ENCODE measurements around the gene OGFRL1.

OGFRL1 gene

DNA sequence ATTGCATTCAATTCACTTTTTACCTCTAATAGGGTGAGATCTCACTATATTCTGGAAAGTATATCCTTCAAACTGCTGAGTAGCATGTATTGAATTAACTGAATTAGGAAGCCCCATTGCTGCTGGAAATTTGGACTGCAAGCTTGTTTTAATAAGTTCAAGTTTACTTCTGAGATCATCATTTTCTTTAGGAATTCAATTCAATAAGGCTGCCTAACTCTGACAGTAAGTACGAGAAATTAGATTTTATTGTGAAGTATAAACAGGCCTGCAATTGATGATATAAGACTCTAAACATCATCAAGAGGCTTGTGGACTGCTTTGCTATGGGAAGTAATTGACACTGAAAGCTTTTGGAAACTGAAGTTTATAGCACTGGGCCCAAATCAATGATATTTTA, 44.4 kb downstream of the OGFRL1 start:
- no peak for DNase-seq (ENCODE audit: extremely low read depth in 1 of 2, low read depth in 1 of 2)

DNA sequence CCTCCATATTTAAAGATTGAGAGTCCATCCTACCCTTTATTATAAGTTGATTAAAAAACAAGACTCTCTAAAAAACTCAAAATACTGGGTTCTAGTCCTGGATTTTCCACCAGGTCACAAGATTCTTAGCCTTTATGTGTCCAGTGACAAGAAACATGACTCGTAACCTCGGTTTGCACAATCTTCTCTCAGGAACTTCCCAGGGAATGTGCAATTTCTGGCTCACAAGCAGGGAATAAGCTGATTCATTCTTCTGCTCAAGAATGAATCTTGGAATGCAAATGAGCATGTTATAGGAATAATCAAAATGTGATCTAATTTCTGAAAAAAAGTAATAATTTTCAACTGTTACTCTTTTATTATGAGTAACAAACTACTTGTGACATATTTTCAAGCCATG, 45.1 kb downstream of the OGFRL1 start:
- DNase-seq (ENCODE audit: extremely low read depth in 1 of 2, low read depth in 1 of 2), result no peak

DNA sequence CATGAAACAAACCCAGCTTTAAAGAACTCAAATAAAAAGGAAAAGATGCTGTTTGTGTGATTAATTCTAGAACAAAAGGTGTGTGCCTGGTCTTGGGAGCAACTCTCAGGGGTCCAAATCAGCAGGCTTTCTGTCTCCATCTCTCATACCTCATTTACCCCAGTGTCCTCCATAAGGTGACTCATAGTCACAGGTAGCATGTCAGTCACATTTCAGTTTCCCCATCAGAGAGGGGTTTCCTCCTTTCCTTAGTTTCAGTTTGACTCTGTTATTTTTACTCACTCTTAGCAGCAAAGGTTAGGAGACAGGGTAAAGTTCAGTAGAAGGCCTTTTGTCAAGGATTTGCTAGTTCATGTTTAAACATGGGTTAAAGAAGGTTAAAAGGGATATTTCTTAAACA, 46.2 kb downstream of the OGFRL1 start:
- no peak for DNase-seq (ENCODE audit: extremely low read depth in 1 of 2, low read depth in 1 of 2)

DNA sequence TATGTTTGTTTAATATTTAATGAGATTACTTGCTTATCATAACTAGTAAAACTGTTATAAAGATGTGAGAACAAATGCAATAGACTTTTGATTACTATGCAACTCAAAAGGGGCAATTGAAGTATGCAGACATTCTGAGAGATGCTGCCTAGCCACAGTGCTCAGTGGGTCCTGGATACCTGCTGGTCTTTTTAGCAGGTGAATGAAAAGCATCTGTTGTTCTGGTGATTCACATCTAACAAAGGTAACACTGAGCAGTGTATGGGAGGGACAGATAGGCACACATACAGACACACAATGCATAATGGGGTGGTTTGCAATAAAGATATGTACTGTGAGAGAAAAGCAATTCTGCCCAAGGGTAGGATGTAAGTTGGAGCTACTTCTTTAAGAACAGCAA, 46.9 kb downstream of the OGFRL1 start:
- no peak for DNase-seq (ENCODE audit: extremely low read depth in 1 of 2, low read depth in 1 of 2)

DNA sequence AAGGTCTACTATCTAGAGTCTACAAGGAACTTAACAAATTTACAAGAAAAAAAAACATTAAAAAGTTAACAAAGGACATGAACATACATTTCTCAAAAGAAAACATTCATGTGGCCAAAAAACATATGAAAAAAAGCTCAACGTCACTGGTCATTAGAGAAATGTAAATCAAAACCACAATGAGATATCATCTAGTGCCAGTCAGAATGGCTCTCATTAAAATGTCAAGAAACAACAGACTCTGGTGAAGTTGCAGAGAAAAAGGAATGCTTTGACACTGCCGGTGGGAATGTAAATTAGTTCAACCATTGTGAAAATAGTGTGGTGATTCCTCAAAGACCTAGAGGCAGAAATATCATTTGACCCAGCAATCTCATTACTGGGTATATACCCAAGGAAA, 48.3 kb downstream of the OGFRL1 start:
- no peak for DNase-seq (ENCODE audit: extremely low read depth in 1 of 2, low read depth in 1 of 2)

DNA sequence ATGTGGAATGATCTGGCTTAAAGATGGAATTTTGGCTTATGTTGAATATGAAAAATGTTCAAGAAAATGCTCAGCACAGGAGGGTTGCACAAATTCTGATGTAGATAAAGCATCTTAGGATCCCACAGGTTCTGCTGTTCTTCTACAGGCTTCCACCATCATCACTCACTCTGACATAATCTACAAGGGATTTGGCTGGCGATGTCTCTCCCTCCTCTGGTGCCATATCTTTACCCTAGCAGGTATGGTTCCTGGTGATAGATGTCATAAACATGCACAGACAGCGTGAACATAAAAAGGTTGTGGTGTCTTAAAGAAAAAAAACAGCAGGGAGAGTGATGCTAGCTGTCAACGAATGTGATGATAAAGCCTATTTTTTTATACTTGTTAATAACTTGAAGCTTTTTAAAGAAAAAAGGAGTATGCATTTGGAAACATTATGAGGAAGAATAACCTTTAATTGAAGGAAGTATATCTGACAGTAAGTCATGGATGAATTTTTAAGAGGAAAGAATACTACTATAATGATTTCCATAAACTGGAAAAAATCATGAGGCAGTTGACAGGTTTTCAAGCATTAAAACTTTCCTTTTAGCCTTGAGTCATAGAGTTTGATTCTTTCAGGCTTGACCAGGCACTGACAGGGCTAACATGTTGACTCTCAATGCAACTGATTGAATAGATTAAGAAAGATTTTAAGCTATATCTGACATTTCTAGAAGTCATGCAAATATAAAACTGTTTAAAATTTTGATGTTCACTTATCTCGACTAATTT, 50.1 kb downstream of the OGFRL1 start:
- no peak for DNase-seq (ENCODE audit: extremely low read depth in 1 of 2, low read depth in 1 of 2)

DNA sequence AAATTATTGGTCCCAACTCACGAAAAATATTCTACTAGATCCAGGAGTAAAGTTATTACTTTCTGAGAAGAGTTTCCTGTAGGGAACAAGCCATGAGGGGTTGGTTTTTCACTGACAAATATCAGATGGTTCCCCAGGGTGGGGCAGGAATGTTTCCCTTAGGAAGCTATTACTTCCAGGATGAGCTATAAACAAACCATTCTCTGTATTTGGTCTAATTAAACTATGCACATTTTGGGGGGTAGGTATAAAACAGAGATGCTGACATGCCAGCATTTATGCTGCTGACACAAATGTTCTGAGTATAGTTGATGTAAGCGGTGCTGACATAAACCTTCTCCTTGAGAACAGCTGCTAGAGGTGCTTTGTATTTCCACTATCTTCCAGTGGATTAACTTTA, 54.2 kb downstream of the OGFRL1 start:
- no peak for DNase-seq (ENCODE audit: extremely low read depth in 1 of 2, low read depth in 1 of 2)

DNA sequence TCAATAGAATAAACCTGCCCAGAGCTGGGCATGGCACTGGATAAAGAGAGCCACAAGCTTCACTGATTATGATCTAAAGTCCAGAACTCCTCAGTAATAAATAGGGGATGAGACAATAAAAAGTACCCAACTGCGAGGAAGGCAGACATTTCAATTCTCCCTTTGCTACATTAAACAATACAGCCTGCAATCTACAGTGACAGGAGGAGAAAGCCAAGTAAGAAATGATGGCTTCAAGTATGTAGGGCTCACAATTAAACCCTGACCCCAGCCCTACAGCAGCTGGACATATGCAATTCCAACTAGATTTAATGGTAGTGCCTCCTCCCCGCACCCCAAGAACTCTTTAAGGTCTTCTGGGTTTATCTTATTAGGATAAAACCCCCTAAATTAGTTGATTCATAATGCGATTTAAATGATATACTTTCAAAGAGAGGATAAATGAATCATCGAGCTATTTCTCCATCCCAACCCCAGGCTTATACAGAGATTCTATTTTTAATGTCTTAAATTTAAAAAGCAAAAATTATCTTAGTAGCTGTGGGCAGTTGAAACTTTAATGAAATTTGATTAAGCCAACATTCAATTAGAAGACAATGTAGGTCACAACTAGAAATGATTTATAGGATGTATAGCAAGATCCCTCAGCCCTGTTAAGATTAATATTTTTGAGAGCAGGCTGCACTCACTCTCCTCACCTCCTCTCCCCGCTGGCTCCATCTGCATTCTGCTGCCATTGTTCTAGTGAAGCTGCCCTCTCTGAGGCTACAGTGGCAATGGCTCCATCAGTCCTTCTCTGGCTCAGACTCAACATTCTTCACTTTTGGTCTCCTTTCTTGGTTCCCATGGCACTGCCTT, 57.1 kb downstream of the OGFRL1 start:
- DNase-seq (ENCODE audit: extremely low read depth in 1 of 2, low read depth in 1 of 2), result no peak

DNA sequence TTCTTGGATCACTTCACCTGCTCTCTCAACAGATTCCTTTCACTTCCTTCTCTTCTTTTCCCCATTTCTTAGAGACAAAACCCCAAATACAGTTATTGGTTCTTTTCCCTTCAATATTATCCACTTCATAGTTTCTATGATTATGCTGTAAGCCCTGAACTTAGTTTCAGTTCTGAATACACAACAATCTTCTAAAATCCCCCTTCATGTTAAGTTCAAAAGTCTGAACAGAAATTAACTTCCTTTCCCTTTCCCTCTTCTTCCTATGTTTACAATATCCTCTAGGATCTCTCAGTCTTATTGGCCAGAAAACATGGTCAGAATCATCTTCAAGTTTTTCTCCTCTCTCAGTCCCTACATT, 57.7 kb downstream of the OGFRL1 start:
- DNase-seq (ENCODE audit: extremely low read depth in 1 of 2, low read depth in 1 of 2), result no peak

DNA sequence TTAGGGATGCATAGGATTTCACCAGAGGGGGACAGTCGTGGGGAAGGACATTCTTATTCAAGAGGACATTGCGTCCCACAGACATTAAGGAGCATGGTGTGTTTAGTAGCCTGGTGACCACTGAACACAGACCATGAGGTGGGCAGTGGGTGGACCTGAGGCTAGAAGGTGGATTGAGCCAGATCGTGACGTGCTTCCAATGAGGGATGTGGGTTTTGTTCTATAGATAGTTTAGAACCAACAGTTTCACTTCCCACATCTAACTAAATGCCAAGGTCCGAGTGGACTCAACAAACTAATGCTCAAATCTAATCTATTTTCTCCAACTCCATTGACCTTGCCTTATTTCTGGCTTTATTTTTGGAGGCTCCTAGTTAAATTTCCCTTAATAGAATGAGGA, 58.5 kb downstream of the OGFRL1 start:
- no peak for DNase-seq (ENCODE audit: extremely low read depth in 1 of 2, low read depth in 1 of 2)

DNA sequence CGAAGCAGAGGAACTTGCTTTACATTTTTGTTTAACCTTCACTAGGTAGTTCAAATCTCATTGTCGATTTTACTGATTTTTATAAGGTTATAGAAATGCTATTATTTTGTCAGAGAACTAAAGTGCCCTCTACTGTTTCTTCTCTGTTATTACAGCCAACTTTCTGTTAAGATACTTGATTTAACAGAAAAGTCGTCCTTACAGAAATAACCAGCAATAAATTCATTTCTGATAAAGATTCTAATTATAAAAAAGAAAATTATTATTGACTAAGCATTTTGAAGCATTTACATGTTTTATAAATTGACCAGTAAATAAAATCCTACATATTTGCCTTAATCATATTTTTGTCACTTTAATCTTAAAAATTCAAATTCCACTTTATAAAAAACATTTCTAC, 60.8 kb downstream of the OGFRL1 start:
- DNase-seq (ENCODE audit: extremely low read depth in 1 of 2, low read depth in 1 of 2), result no peak

DNA sequence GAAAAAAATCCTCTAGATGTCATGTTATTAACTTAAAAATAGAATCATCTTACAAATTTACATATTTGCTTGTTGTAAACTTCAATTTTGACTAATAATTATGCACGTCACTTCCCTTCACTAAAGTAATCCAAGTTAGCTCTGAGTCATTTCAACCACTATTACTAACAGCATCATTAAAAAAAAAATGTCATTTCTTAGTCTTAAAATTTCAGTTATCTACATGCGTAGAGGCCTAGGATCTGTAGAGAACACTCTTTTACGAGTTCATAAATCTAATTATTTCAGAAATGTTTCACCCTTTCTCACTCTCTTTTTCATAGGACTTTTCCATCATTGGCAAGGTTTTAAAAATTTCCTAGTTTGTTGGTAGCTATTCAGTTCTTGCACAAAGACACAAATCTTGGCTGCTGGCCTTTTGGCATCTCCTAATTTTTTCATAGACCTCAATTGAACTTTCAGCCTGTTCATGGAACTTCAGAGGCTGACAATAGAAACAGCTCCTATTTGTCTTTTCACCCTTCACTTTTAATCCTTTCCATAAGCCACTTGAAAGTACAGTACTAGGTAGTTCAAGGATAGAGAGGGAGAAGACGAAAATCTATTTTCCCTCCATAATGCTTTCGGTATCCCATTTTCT, 61.5 kb downstream of the OGFRL1 start:
- DNase-seq (ENCODE audit: extremely low read depth in 1 of 2, low read depth in 1 of 2), result no peak

DNA sequence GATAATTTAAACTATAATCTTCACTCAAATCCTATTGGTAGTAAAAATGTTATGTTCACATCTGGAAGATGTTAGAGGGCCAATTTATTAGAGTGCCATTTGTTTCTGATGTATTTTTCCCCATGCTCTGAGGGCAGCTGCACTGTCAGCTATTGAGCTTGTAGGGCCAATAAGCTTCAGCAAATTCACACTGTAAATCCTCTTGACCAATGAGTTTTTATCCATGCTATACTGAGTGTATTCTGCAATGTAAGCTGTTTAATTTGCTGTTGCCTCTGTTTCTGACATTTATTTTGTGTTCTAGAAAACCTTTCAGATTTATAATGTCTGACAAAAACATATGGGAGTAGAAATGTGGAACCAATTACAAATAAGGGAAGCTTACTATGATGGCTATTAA, 62.6 kb downstream of the OGFRL1 start:
- no peak for DNase-seq (ENCODE audit: extremely low read depth in 1 of 2, low read depth in 1 of 2)
